ENCODE results near the gene WRAP73. TPM values are rescaled to one million over a fixed set of nuclear protein-coding genes. Genes with fewer than 3 reads are reported as not detected.

WRAP73 gene
- total RNA-seq, 2 donors from 2014 or later: 6.8 to 11.4 TPM

DNA sequence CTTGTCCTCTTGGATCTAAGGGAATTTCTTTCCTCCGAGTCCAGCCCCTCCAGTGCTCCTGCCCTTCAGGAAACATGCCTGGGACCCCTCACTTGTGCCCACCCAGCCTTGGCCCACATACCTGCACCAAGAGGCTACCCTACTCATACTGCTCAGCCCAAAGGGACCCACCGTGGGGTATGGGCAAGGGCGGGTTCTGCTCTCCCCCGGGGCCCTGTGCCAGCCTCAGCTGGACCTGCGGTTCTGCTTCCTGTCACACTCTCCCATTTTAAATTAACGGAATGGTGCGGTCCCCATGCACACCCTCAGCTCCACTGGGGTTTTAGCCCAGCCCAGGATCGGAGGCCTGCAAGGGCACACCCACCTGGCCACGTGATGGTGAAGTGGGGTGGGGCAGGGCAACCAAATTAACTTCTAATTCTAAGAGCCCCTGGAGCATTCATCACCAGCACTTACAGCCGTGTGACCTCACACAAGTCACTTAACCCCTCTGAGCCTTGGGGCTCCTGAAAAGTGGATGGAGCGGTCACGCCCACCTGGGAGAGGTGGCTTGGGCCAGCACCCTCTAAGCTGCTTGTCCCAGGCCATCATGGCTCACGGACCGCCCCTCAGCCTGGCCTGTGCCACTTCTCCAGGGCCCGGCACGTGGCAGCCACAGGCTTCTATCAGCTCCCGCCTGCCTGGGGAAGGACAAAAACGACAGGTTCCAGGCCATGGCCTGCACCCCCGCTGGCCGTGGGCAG is 30.8 kb upstream of the WRAP73 start:
- TF ChIP-seq, protein P1, sequence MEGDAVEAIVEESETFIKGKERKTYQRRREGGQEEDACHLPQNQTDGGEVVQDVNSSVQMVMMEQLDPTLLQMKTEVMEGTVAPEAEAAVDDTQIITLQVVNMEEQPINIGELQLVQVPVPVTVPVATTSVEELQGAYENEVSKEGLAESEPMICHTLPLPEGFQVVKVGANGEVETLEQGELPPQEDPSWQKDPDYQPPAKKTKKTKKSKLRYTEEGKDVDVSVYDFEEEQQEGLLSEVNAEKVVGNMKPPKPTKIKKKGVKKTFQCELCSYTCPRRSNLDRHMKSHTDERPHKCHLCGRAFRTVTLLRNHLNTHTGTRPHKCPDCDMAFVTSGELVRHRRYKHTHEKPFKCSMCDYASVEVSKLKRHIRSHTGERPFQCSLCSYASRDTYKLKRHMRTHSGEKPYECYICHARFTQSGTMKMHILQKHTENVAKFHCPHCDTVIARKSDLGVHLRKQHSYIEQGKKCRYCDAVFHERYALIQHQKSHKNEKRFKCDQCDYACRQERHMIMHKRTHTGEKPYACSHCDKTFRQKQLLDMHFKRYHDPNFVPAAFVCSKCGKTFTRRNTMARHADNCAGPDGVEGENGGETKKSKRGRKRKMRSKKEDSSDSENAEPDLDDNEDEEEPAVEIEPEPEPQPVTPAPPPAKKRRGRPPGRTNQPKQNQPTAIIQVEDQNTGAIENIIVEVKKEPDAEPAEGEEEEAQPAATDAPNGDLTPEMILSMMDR (IDR thresholded peaks at IDR 0.05): no peak
- DNase-seq (ENCODE audit: low spot score): no peak
- no peaks in the 10 kb centered on the region for H3K4me1 ChIP-seq

DNA sequence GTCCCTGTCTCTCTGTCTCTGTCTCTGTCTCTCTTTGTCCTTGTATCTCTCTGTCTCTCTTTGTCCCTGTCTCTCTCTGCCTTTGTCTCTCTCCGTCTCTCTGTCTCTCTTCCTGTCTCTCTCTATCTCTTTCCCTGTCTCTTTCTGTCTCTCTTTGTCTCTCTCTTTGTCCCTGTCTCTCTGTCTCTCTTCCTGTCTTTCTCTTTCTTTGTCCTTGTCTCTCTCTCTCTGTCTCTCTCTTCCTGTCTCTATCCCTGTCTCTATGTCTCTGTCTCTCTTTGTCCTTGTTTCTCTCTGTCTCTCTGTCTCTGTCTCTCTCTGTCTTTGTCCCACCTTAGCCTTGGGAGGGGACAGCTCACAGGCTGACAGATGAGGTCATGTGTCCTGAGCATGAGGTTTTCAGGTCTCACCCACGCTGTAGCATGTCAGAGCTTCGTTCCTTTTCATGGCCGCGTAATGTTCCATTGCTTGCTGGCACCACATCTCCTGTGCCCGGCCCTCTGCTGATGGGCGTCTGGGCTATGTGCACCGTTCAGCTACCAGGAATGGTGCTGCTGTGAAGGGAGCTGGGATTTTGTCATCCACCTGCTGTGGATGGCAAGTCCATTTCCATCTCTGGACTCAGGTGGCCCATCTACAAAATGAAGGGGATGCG is 30.0 kb upstream of the WRAP73 start:
- TF ChIP-seq, protein P1 (IDR thresholded peaks at IDR 0.05): no peak
- Histone ChIP-seq H3K4me1 (no peaks in the 10 kb centered on the region), H3K27me3 (no peaks in the 10 kb centered on the region), H3K36me3 (no peaks in the 10 kb centered on the region), H3K9me3 (no peaks in the 10 kb centered on the region), H3K4me3 (no peak overlapping the region), H3K27ac (no peak overlapping the region)
- DNase-seq (ENCODE audit: low spot score): no peak

More for the DNA sequence above, 30.8 kb upstream of the WRAP73 start:
- Histone ChIP-seq H3K4me3 (no peak overlapping the region), H3K27ac (no peak overlapping the region), H3K36me3 (no peaks in the 10 kb centered on the region), H3K27me3 (no peaks in the 10 kb centered on the region), H3K9me3 (no peaks in the 10 kb centered on the region)

DNA sequence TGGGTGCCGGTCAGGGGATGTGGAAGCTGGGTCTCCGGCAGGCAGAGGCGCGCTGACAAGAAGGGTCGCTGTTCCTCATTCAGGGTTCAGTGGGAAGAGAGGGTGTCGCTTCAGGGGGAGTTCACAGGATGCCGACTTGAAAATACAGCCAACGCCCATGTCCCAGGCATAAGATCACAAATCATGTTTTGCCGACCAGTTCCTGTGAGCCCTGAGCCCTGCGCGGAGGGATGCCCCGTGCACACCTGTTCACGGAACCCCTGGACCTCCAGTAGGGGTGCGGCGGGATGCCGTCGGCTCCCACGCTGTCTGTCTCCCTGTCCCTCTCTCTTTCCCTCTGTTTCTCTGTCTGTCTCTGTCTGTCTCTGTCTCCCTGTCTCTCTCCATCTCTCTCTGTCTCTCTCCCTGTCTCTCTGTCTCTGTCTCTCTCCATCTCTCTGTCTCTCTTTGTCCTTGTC is 29.2 kb upstream of the WRAP73 start:
- H3K4me3 ChIP-seq: no peak overlapping the region
- H3K4me1 ChIP-seq: no peaks in the 10 kb centered on the region
- no peaks in the 10 kb centered on the region for H3K36me3 ChIP-seq
- no peak for DNase-seq (ENCODE audit: low spot score)
- H3K9me3 ChIP-seq: no peaks in the 10 kb centered on the region
- no peaks in the 10 kb centered on the region for H3K27me3 ChIP-seq
- no peak overlapping the region for H3K27ac ChIP-seq
- TF ChIP-seq, protein P1 (IDR thresholded peaks at IDR 0.05): no peak

DNA sequence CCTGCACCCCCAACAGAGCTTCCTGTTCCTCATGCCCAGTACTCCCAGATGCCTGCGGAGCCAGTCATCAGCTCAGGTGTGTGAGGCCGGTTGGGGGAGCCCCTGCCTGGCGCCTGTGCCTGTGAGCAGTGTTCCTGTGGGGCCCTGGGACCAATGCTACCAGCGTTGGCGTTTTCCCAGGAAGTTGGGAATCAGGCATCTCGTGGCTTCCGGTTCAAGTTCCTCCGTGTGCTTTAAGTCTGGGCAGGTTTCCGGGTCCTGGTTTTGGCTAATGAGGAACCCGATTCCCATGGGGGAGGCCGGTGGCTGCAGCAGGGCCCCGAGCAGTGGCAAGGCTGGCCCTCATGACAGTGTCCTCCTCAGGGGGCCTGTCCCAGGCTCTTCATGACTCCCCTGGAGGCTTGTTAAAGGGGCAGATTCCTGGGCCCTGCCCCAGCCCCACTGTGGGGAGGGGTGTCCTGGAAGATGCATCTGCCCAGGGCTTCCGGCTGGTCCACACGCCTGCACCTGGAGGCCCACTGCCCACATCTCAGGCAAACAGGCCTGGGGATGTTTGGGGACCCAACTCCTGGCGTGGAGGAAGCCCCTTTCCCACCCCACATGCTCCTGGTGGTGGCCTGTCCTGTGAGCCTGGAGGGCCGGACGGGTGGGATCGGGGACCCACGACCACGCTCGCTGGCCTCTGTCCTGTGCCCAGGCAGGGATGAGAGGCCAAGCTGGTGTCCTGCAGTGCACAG is 28.6 kb upstream of the WRAP73 start:
- H3K4me1 ChIP-seq: no peaks in the 10 kb centered on the region
- H3K4me3 ChIP-seq: no peak overlapping the region
- no peaks in the 10 kb centered on the region for H3K9me3 ChIP-seq
- TF ChIP-seq, protein P1 (IDR thresholded peaks at IDR 0.05): no peak
- H3K36me3 ChIP-seq: no peaks in the 10 kb centered on the region
- H3K27me3 ChIP-seq: no peaks in the 10 kb centered on the region
- H3K27ac ChIP-seq: no peak overlapping the region
- DNase-seq (ENCODE audit: low spot score): no peak

DNA sequence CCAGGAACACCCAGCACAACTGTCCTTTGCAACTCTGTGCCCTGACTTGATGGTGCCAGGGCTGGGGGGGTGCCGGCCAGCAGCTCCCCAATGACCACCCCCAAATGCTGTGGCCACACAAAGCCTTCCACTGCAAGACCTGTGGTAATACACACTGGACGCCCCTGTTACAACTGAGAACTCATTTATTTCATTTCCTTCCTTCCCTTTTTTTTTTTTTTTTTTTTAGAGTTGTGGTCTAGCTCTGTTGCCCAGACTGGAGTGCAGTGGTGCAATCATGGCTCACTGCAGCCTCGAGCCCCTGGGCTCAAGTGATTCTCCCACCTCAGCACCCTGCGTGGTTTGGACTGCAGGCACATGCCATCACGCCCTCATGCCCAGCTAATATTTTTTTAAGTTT is 27.6 kb upstream of the WRAP73 start:
- H3K9me3 ChIP-seq: no peaks in the 10 kb centered on the region
- DNase-seq (ENCODE audit: low spot score): no peak
- no peaks in the 10 kb centered on the region for H3K36me3 ChIP-seq
- TF ChIP-seq, protein P1 (IDR thresholded peaks at IDR 0.05): no peak
- H3K27ac ChIP-seq: no peak overlapping the region
- H3K4me1 ChIP-seq: no peaks in the 10 kb centered on the region
- no peak overlapping the region for H3K4me3 ChIP-seq
- H3K27me3 ChIP-seq: no peaks in the 10 kb centered on the region
